Suprapubic skin (tissue), 3 donors: Measurements from ENCODE around the gene CLSTN2.

ENCODE experiments used
- CTCF ChIP-seq, 2 donors: fragments of 200-600 bp in 1 of 2; fragments of 450-650 bp in 1 of 2; sonication (generic) in 1 of 2; IDR thresholded peaks; one replicate each; pipeline ENCODE4 v1.5.1; 2016 to 2019; ENCODE audit warnings: antibody characterized with exemption in 2 of 2, mild to moderate bottlenecking in 1 of 2, moderate library complexity in 1 of 2
- EP300 ChIP-seq: sonication (generic); formaldehyde crosslinking; IDR thresholded peaks from one replicate; pipeline ENCODE4 v1.6.1; 2017; ENCODE audit warnings: antibody characterized with exemption

DNA sequence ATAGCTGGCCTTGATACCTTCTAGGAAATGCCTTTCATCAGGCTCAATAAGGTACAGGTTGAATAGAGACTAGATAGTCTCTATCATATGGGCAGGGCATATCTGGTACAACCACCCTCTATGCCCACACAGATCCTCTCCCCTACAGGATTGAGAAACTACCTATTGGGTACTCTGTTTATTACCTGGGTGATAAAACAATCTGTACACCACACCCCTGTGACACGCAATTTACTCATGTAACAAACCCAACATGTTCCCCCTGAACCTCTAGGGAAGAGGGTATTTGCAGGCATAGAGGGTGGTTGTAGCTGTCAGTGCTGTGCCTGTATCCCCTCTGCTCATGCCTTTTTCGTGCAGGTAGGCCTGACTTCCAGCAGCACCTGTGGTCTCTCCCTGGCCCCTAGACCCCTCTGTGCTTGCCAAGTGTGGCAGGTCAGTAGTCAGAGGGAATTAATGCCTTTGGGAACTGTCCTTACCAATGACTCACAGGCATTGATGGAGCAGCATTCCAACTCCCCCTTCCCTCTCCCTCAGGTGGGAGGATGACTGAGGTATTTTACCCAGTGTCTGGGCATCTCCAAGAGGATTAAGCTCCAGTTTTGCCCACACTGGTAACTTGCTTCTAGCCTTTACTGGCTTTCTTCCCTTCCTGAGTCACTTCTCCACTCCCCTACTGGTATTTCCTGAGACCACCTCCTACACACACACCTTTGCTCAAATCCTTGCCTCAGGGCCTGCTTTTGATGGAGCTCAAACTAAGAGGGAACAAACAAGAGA is 18.3 kb downstream of the CLSTN2 start:
- TF ChIP-seq CTCF (IDR thresholded peaks at IDR 0.05) (no peak), EP300 (no peak)
